ENCODE measurements around the gene CIC.

CIC gene

DNA sequence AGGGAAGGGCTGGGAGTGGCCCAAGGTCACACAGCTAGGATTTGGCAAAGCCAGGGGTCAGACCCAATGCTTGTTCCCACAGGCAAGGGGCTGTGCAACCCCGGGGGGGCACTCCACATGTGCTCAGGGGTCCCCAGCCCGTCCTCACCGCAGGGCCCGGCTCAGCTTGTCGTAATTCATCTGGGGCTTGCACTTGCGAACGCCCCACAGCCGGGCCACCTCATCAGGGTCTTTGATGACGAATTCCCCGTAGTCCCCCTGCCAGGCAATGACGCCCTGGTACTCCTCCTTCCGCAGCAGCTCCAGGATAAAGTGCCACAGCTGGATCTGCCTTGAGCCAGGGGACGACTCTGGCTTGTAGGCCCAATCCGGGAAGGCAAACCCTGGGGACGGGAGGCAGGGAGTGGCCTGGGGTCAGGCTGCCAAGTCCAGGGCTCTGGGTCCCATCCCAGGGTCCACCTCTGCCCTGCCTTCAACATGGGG is 18.8 kb upstream of the CIC start:
- H3K36me3 ChIP-seq (replicated peaks; ENCODE audit: low read depth, low read length): peaks cover 17% of the 10 kb centered on the region
- peaks cover 55% of the 10 kb centered on the region for H3K79me2 ChIP-seq (ENCODE audit: low read length)
- peaks cover 26% of the 10 kb centered on the region for H3K4me1 ChIP-seq (ENCODE audit: low read length)
- H3K9ac ChIP-seq (ENCODE audit: low read length): no peak overlapping the region
- H2AFZ ChIP-seq (ENCODE audit: low read depth, low read length): no peak overlapping the region
- H3K27ac ChIP-seq (ENCODE audit: low read length): no peak overlapping the region
- H3K27me3 ChIP-seq (ENCODE audit: low read depth, low read length): no peaks in the 10 kb centered on the region
- H3K9me3 ChIP-seq (ENCODE audit: insufficient read depth, low read length): no peaks in the 10 kb centered on the region
- H3K4me3 ChIP-seq (ENCODE audit: low read length): no peak overlapping the region
- peaks cover 31% of the 10 kb centered on the region for H4K20me1 ChIP-seq (ENCODE audit: insufficient read depth, low read length)
- TF ChIP-seq CTCF (IDR thresholded peaks at IDR 0.05; ENCODE audit: low read depth, low read length) (no peak), EZH2phosphoT487 (IDR thresholded peaks at IDR 0.05; ENCODE audit: low read depth) (no peak)
- H3K4me2 ChIP-seq (ENCODE audit: low read length): no peak overlapping the region

DNA sequence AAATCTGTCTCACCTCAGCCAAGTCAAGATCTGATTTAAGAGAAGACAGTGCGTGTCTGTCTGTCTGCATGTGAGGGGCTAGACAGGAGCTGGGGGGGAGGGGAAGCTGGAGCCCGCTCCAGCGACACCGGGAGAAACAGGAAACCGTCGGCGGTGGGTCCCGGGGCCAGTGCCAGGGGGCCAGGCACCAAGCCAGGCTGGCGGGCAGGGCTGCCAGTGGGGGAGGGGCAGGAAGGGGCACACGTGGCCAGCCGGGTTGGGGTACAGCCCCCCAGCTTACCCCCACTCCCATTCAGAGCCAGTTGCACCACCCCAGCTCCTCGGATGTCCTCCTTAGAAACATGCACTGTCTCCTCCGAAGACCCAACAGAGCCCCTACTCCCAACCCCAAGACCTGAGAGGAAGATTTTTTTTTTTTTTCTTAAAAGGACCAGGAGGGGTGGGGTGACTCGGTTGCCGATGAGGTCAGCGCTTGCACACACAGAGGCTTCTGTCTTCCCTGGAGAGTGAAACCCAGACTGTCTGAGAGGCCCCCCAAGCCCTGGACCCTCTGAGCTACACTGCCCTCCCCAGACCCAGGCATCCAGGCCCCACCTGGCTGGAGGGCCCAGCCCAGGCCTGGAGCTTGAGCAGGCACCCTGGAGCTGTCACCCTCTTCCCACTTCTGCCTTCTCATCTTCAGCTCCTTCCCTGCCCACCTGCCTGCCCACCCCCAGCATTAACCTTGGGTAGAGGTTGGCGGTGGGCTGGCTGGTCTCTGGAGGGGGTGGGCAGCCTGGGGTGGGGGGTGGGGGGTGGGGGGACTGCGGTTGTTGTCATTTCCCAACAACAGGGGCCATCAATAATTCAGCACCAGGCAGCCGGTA is 18.2 kb upstream of the CIC start:
- Histone ChIP-seq H3K4me2 (ENCODE audit: low read length) (no peak overlapping the region), H2AFZ (ENCODE audit: low read depth, low read length) (no peak overlapping the region), H3K27ac (ENCODE audit: low read length) (no peak overlapping the region)

DNA sequence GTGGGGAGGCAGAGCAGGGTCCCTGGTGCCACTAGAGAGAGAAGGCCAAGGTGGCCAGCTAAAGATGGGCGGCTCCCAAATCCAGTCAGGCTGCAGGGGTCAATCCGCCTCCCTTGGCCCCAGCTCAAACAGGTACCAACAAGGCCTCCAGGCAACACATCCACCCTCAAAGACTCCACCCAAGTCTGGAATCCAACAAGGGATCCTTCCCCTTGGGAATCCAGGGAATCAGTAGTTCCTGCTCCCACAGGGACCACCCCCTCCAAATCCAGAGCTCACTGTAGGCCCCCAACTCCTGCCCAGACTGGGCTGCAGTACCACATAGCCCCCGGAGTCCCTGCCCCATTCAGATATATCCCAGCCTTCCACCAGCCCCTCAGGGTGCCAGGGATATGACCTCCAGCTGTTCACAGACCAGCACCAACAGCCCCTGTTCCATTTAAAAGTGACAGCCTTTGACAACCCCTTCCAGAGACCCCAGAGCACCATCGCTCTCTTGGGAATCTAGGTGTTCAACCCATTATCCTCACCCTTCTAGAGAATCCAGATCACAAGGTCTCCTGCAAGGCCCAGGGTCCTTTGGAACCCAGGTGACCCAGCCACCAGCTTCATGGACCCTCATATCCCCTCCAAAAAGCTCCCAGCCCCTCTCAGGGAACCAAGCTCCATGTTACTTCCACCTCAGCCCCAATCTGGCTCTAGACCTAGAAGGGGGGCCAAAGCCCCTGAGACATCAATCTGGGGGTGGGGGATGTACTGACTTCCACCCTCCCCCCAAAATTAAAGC is 17.3 kb upstream of the CIC start:
- no peak overlapping the region for H3K4me3 ChIP-seq (ENCODE audit: low read length)
- H4K20me1 ChIP-seq (ENCODE audit: insufficient read depth, low read length): peaks cover 31% of the 10 kb centered on the region
- no peak for TF ChIP-seq EZH2phosphoT487 (IDR thresholded peaks at IDR 0.05; ENCODE audit: low read depth)
- no peak for TF ChIP-seq CTCF (IDR thresholded peaks at IDR 0.05; ENCODE audit: low read depth, low read length)
- no peak overlapping the region for H2AFZ ChIP-seq (ENCODE audit: low read depth, low read length)
- H3K9ac ChIP-seq (ENCODE audit: low read length): no peak overlapping the region
- no peaks in the 10 kb centered on the region for H3K9me3 ChIP-seq (ENCODE audit: insufficient read depth, low read length)
- H3K4me1 ChIP-seq (ENCODE audit: low read length): peaks cover 22% of the 10 kb centered on the region
- peaks cover 55% of the 10 kb centered on the region for H3K79me2 ChIP-seq (ENCODE audit: low read length)
- H3K4me2 ChIP-seq (ENCODE audit: low read length): no peak overlapping the region
- H3K27me3 ChIP-seq (ENCODE audit: low read depth, low read length): peaks cover 9% of the 10 kb centered on the region; the same call in 1 of the 2 replicates
- peaks cover 13% of the 10 kb centered on the region for H3K36me3 ChIP-seq (replicated peaks; ENCODE audit: low read depth, low read length)
- H3K27ac ChIP-seq (ENCODE audit: low read length): no peak overlapping the region

More for the DNA sequence above, 18.2 kb upstream of the CIC start:
- TF ChIP-seq EZH2phosphoT487 (IDR thresholded peaks at IDR 0.05; ENCODE audit: low read depth) (no peak), CTCF (IDR thresholded peaks at IDR 0.05; ENCODE audit: low read depth, low read length) (no peak)
- H4K20me1 ChIP-seq (ENCODE audit: insufficient read depth, low read length): peaks cover 31% of the 10 kb centered on the region
- H3K36me3 ChIP-seq (replicated peaks; ENCODE audit: low read depth, low read length): peaks cover 17% of the 10 kb centered on the region
- no peak overlapping the region for H3K9ac ChIP-seq (ENCODE audit: low read length)
- H3K27me3 ChIP-seq (ENCODE audit: low read depth, low read length): 0 out of 2 replicates have a peak, but pooled peaks cover 2% of the 10 kb centered on the region
- peaks cover 29% of the 10 kb centered on the region for H3K4me1 ChIP-seq (ENCODE audit: low read length)
- peaks cover 55% of the 10 kb centered on the region for H3K79me2 ChIP-seq (ENCODE audit: low read length)
- H3K9me3 ChIP-seq (ENCODE audit: insufficient read depth, low read length): no peaks in the 10 kb centered on the region
- no peak overlapping the region for H3K4me3 ChIP-seq (ENCODE audit: low read length)

Measured in OCI-LY3 (cell line).